Central memory CD4-positive, alpha-beta T cell (primary cell): ENCODE measurements around the gene CDK5R1.
"Not testable (repeated sequence)": the region's sequence is repeated elsewhere in the genome, so short reads cannot be mapped to it uniquely, and the experiment has no call there.

ENCODE experiments used
- DNase-seq: peaks from one replicate; pipeline ENCODE4 v3.0.0; 2022

CDK5R1 gene

DNA sequence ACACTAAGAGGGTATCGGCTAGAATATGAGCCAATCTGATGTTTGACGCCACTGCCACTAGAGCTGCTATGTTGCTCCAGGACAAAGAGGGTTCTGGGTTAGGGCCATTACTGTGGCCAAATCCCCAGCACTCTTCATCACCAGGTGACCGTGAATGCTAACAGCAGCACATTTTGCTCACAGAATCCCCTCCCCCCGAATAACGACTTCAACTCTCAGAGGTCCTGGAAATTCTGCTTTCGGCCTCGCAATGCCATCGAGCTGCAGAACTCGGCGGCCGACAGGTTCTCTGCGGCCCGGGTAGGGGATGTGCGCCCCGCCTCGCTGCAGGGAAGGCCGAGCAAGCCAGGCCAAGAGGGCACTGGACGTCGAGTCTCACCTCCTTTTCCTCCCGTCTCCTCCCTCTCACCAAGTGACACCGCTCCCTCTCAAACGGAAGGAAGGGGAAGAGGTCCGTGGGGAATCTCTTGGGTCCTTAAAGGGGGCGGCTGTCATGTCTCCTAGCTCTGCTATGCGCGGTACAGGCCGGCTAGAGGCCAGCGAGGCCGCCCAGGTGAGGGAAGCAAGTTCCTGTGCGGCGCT lies 31.9 kb downstream of the CDK5R1 start:
- DNase-seq, result no peak

DNA sequence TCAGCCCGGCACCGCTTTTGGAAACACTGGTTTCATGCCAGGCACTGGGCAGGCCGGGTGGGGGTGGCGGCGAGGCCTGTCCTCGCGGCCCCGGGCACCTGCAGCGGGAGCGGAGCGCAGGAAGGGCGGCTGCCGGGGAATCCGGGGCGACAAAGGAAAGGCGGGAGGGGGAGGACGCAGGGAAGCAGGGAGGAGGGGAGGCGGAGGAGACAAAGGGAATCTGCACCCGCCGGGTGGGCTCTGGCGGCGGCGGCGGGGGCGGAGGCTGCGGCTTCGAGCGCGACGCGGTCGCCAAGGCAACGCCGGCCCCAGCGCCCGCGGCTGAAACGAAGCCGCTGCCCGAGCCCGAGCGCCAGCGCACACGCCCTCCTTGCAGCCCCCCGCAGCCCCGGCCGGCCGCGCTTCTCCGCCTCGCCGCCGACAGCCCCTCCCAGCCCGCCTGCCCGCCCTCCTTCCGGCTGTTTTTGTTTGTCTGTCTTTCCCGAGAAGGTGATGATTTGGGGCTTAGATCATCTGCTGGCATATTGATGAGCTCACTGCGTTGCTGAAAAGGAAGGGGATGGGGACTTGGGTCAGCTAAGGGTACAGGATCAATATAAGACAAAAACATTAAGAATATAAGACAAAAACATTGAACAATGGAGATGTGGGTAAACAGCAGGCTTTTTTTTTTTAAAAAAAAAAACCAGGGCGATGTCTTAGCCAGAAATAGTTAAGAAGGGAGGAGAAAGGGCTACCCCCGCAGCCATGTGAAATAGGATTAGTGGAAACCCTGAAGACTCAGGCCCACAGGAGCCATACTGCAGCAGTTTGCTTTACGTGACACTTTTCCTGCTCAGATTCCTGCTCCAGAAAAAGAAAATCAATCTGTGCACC lies 32.7 kb downstream of the CDK5R1 start:
- DNase-seq, result peak; percentile 33

- DNase-seq, result peak; percentile 37
These were observed 33.4 kb downstream of the CDK5R1 start for GRCh38 chr17:32520104-32520701.

GRCh38 chr17:32520737-32521404 lies 34.1 kb downstream of the CDK5R1 start:
- DNase-seq, result no peak

DNA sequence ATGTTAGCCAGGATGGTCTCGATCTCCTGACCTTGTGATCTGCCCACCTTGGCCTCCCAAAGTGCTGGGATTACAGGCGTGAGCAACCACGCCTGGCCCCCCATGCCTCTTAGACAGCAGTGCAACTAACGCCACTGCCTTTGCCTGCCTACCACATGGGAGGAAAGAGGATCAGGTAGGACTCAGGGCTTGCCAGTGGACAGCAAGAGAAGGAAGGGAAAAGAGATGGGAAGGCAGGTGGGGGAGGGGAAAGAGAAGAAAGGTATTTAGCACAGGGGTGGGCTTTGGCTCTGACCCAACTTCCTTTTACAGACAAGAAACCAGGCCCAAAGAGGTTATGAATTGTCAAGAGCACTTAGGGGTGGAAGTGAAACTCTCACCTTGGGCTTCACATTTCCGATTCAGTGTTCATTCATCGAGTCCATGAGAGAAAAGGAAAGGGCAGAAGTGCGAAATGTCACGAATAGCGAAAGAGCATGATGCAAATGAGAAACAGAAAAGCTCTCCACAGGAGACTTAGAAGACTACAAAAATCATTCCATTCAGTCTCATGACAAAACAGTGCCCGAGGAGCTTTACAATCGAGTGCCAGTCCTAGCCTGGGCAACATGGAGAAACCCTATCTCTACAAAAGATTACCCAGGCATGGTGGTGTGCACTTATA lies 36.4 kb downstream of the CDK5R1 start:
- no peak for DNase-seq

- DNase-seq, result peak; percentile 27
These were observed 37.2 kb downstream of the CDK5R1 start for GRCh38 chr17:32523827-32524552.

DNA sequence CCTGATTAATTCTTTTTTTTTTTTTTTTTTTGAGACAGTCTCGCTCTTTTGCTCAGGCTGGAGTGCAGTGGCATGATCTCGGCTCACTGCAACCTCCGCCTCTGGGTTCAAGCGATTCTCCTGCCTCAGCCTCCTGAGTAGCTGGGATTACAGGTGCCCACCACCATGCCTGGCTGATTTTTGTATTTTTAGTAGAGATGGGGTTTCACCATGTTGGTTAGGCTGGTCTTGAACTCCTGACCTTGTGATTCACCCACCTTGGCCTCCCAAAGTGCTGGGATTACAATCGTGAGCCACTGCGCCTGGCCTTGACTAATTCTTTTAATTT lies 37.7 kb downstream of the CDK5R1 start:
- DNase-seq, result not testable (repeated sequence)

DNA sequence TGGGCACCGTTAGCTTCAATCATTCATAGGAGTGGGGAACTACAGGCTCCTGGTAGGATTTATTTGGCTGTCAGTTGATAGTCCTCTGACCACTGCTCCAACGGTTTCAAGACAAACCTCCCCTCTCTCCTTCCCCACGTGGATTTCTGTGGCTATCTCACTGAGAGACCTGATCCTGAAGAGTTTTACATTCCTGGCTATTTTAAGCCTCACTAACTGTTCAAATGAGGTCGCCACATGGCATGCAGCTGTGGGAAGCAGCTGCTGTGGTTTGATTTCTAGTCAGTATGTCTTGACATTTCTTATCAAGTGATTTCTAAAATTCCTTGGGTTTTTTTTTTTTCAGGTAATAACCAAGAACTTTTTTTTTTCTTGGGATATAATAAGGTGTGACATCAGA lies 38.3 kb downstream of the CDK5R1 start:
- DNase-seq, result no peak

DNA sequence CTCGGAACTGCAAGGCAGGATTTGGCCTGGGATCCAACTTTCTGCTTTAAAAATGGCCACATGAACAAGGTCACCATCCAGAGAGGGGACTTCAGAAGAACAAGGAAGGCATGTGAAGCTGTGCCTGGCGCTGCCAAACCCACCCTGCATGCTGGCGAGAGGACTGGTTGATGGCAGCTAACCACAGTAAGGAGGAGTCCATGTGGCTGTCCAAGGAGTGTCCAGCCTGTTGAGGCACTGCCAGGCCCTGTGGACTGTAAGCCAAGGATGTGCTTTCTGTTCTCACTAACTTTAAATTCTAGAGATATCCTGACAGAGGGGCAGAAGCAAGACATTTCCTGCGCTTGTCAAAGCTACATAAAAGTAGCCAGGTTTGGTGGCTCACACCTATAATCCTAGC lies 40.4 kb downstream of the CDK5R1 start:
- no peak for DNase-seq

DNA sequence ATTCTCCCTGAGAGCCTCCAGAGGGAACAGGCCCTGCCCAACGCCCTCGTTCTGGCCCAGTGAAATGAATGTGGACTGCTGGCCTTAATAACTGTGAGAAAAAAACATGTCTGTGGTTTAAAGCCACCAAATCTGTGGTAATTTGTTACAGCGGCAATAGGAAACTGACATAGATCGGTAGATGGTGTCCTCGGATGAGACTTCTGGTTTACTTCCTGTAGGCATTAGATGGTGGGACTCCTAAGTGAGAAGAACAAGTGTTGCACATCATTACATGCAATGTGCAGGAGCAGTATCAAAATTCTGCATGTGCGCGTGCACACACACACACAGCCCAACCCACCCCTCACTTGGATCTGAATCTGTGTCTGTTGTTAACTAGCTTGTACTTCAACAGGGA lies 42.0 kb downstream of the CDK5R1 start:
- DNase-seq, result no peak

- DNase-seq, result no peak
These were observed 42.8 kb downstream of the CDK5R1 start for GRCh38 chr17:32529604-32530003.

DNA sequence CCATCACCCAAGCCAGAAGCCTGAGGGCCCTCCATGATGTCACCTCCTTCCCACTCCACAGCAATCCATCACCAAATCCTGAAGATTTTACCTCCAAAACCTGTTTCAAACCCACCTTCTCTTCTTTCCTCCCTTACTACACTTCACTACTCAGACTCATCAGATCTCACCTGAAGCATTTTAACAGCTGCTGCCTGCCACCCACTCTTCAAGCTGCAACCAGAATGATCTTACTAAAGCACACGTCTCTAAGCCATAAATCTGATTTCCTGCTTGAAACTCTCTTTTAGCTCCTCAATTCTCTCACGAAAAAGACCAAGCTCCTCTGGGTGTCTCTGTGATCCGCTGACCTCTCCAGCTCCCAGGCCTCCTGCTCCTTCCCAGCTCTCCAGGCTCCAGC lies 46.5 kb downstream of the CDK5R1 start:
- DNase-seq, result no peak

DNA sequence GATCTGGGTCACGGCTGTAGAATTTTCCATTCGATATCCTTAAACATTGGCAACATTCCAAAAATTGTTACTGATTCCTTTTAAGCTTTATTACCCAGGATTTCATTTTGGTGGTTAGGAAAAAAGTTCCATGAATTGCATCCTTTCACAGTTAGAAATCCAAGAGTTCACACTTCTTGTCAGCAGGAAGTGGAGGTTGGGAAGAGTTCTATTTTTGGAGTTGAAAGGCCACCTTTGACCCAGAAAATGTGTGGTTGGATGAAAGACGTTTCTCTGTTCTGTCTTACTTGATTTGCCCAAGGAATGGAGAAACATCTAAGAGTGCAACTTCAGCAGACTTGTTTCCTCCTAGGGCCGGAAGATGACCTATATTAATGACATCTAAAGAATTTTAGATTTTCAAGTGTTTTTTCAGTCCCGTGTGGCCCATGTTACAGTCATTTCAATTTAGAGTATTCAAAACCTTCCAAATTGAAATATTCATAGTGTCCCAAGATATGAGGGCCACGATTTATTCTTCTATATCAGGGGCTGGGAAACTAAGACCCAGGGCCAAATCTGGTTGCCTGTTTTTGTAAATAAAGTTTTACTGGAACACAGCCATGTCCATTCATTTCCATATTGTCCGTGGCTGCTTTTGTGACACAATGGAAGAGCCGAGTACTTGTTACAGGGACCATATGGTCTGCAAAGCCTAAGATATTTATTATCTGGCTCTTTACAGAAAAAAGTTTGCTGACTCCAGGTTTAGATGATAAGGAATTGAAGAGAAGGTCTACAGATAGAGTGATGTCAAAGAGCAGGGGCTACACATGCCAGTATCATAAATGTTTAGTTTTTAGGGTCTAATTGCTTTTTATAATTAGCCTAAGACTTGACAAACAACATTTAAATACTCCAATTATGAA lies 50.2 kb downstream of the CDK5R1 start:
- no peak for DNase-seq
